ENCODE measurements around the gene C20orf144.
"Not testable (repeated sequence)": the region's sequence is repeated elsewhere in the genome, so short reads cannot be mapped to it uniquely, and the experiment has no call there.

Gene C20orf144

DNA sequence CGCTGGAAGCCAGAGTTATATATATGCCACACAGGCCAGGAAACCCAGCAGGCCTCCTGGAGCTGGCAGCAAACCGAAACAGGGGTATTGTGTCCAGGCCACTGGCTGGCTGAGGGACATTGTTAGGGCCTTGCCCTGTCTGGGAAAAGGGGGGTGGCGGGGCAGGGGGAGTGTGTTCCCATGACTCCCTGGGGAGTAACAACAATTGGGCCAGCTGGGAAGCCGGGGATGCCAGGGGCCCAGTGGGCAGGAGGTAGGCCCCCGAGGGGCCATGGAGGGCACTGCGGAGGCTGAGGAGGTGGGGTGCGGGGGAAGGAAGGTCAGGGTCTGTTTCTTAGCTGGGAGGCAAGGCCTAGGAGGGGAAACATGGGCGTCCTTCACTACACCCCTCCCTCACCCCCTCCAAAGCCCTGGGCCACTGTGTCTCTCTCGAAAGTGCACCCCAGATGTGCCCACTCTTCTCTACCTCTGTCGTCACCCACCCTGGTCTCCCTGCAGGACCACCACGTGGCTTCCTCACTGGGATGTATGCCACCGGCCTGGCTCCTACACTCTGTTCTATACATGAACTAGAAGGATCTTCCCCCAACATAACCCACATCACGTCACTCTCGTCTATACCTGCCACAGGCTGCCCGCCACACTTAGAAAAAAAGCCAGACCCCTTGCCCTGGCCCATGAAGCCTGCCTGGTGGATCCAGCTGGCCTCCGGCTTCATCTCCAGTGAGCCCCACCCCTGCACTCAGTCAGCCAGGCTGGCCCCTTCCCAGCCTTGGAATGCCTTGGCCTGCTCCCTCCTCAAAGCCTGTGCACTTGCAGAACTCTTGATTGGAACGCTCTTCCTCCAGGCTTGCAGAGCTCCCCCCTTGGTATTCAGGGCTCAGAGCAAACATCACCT lies 31.9 kb downstream of the C20orf144 start:
- no peak for DNase-seq (ENCODE audit: low read depth in 2 of 2)

DNA sequence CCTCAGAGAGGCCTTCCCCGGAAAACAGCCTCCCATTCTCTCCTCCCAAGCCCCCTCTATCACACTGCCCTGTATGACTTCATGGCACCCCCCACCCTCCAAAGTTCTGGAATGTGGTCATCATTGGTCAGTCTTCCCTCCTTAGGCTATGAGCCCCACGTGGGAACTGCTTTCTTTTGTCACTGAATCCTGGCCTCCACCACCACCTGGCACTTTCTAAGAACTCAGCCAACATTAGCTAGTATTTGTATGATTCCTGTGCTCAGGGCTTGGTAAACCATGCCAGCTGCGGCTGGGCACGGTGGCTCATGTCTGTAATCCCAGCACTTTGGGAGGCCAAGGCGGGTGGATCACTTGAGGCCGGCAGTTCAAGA lies 32.5 kb downstream of the C20orf144 start:
- DNase-seq (ENCODE audit: low read depth in 2 of 2) = no peak

DNA sequence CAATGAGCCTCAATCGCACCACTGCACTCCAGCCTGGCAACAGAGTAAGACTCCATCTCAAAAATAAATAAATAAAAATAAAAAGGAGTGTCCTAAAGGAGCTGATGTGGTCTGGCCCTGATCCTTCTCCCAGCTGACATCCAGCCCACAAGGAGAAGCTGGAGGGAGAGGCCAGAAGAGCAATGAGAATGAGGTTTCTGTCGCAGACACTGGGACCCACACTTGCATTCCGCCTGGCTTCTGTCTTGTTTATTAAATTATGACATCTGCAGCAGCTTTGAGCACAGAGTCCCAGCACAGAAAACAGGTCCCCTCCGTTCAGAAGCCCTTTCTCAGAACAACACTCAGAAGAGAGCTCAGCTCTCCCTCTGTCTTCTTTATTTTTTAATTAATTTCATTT lies 34.3 kb downstream of the C20orf144 start:
- DNase-seq (ENCODE audit: low read depth in 2 of 2) = no peak

DNA sequence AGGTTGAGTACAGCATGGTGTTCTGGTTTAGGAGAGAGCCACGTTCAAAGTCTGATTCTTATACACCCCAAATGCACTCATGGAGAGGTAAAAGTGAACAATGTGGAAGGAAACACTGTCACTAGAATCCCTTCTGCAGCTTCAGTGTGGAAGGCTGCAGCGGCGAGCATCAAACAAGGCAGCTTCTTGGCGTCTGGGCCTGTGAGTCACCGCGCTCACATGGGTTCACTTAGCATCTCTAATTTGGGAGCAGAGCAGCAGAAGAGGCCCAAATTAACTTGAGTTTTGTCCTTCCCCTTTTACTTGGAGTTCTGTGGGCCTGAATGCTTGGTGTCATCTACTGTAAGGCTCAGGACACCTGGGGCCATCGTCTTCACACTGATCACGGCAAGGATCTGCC lies 35.0 kb downstream of the C20orf144 start:
- no peak for DNase-seq (ENCODE audit: low read depth in 2 of 2)

DNA sequence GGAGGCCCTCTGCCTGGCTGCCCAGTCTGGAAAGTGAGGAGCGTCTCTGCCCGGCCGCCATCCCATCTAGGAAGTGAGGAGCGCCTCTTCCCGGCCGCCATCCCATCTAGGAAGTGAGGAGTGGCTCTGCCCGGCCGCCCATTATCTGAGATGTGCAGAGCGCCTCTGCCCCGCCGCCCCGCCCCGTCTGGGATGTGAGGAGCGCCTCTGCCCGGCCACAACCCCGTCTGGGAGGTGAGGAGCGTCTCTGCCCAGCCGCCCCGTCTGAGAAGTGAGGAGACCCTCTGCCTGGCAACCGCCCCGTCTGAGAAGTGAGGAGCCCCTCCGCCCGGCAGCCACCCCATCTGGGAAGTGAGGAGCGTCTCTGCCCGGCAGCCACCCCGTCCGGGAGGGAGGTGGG lies 36.8 kb downstream of the C20orf144 start:
- DNase-seq (ENCODE audit: low read depth in 2 of 2) = not testable (repeated sequence)

DNA sequence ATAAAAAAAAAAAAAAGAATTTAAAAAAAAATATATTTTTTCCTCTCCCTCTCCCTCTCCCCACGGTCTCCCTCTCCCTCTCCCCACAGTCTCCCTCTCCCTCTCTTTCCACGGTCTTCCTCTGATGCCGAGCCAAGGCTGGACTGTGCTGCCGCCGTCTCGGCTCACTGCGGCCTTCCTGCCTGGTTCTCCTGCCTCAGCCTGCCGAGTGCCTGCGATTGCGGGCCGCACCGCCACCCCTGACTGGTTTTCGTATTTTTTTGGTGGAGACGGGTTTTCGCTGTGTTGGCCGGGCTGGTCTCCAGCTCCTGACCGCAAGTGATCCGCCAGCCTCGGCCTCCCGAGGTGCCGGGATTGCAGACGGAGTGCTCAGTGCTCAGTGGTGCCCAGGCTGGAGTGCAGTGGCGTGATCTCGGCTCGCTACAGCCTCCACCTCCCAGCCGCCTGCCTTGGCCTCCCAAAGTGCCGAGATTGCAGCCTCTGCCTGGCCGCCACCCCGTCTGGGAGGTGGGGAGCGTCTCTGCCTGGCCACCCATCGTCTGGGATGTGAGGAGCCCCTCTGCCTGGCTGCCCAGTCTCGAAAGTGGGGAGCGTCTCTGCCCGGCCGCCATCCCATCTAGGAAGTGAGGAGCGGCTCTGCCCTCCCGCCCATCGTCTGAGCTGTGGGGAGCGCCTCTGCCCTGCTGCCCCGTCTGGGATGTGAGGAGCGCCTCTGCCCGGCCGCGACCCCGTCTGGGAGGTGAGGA lies 38.7 kb downstream of the C20orf144 start:
- DNase-seq (ENCODE audit: low read depth in 2 of 2) = not testable (repeated sequence)

DNA sequence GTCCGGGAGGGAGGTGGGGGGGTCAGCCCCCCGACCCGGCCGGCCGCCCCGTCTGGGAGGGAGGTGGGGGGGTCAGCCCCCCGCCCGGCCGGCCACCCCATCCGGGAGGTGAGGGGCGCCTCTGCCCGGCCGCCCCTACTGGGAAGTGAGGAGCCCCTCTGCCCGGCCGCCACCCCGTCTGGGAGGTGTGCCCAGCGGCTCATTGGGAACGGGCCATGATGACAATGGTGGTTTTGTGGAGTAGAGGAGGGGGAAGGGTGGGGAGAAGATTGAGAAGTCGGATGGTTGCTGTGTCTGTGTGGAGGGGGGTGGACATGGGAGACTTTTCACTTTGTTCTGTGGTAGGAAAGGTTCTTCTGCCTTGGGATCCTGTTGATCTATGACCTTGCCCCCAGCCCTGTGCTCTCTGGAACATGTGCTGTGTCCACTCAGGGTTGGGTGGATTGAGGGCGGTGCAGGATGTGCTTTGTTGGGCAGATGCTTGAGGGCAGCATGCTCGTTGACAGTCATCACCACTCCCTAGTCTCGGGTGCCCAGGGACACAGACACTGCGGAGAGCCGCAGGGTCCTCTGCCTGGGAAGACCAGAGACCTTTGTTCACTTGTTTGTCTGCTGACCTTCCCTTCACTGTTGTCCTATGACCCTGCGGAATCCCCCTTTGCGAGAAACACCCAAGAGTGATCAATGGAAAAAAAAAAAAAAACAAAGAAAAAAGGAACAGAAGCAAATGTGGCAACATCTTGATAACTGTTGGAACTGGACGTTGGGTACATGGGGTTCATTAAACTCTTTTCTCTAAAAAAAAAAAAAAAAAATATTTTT lies 39.7 kb downstream of the C20orf144 start:
- no peak for DNase-seq (ENCODE audit: low read depth in 2 of 2)

DNA sequence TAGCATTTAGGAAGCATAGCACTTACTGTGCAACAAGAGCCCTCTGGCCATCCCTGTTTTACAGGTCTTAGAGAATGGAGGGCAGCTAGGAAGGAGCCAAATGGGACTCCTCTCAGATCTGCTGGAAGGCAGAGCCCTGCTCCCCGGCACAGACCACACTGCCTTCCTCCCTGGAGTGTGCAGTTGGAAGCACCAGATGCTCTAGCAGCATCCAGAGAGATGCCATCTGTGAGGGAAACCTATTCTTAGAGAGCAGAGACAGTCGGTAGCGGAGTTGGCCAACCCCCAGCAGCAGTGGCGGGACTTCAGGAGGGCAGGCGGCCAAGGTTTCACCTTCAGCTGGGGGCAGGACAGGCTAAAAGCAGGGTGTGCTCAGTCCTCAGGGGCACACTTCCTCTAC lies 40.7 kb downstream of the C20orf144 start:
- no peak for DNase-seq (ENCODE audit: low read depth in 2 of 2)

DNA sequence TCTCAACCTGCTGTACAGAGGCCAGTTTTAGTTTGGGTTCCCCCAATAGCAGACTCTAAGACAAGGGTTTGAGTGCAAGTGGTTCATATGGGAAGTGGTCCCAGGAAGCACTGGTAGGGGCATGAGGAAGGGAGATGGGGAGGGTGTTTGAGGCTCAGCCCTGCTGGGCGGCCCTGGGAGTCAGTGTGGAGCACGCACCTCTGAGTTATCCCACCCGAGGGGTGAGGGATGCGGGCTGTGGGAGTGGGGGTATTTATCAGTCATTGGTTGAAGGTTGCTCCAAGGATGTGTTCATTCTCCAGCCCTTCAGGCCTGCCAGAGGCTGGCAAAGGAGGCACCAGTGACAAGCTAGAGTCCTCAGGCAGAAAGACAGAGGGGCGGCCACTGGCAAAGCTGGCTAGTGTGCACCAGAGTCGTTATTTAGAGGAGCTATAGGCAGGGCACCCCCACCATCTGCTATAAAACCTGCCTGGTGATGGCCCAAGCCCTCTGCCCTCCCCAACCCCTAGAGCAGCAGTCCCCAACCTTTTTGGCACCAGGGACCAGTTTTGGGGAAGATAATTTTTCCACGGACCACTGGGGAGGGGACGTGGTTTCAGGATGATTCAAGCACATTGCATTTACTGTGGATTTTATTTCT lies 41.5 kb downstream of the C20orf144 start:
- no peak for DNase-seq (ENCODE audit: low read depth in 2 of 2)

DNA sequence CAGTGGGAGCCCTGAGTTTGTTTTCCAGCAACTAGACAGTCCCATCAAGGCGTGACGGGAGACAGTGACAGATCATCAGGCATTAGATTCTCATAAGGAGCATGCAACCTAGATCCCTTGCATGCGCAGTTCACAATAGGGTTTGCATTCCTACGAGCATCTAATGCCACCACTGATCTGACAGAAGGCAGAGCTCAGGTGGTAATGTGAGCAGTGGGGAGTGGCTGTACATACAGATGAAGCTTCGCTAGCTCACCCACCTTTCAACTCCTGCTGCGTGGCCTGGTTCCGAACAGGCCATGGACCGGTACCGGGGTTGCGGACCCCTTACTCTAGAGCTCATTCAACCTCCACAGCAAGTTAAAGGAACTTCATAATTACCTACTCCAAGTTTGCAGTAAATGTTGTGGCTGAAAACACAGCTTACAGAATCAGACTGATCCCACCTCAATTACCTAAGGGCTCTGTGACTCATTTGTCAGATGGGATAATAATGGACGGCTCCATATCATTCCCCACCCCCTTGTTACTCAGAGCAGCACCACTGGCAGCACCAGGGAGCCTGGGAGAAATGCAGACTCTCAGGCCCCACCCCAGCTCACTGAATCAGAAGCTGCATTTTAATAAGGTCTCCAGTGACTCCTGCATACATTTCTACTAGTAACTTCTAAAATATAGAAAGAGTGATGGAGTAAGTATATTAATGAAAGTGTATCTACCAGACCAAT lies 42.2 kb downstream of the C20orf144 start:
- DNase-seq (ENCODE audit: low read depth in 2 of 2) = no peak

DNA sequence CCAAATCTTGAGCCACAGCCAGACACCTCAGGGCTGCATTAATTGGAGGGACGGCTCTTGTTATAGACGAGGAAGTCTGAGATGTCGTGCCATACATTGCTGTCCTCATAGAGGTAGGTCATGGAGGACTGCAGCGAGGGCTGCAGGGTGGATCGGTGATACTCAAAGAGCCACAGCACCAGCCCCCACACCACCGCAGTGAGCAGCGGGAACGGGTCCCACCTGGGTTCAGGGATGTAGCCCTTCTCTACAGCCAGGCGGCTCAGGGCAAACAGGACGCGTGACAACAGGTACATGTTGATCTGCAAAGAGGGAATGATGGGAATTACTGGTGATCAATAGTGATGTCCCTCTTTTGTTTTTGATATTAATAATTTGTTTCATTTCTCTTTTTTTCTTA lies 45.5 kb downstream of the C20orf144 start:
- no peak for DNase-seq (ENCODE audit: low read depth in 2 of 2)

DNA sequence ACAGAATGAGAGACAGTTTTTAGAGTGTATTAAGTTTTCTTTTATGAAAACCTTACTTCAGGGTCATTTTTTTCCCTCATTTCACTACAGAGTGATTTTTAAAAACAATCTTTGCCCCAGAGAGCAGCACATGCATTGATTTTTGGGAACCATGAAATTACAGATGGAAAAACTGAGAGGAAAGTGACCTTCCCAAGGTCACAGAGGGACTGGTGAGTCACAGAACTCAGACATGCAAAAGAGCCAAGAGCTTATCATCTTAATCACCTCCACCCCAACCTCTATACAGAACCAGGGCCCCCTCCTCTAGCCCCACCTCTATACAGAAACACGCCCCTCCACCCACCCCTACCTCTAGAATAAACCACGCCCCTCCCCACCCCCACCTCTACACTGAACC lies 47.3 kb downstream of the C20orf144 start:
- DNase-seq (ENCODE audit: low read depth in 2 of 2) = no peak

DNA sequence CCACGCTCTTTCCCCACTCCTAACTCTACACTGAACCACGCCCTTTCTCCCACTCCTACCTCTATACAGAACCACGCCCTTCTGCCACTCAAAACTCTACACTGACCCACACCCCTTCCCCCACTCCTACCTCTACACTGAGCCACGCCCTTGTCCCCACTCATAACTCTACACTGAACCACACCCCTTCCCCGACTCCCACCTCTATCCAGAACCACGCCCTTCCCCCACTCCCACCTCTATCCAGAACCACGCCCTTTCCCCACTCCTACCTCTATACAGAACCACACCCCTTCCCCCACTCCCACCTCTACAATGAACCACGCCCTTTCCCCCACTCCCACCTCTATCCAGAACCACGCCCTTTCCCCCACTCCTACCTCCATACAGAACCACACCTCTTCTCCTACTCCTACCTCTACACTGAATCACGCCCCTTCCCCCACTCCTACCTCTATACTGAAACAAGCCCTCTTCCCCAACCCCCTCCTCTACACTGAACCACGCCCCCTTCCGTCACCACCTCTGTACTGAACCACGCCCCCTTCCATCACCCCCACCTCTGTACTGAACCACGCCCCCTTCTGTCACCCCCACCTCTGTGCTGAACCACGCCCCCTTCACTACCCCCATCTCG lies 47.9 kb downstream of the C20orf144 start:
- DNase-seq (ENCODE audit: low read depth in 2 of 2) = no peak

DNA sequence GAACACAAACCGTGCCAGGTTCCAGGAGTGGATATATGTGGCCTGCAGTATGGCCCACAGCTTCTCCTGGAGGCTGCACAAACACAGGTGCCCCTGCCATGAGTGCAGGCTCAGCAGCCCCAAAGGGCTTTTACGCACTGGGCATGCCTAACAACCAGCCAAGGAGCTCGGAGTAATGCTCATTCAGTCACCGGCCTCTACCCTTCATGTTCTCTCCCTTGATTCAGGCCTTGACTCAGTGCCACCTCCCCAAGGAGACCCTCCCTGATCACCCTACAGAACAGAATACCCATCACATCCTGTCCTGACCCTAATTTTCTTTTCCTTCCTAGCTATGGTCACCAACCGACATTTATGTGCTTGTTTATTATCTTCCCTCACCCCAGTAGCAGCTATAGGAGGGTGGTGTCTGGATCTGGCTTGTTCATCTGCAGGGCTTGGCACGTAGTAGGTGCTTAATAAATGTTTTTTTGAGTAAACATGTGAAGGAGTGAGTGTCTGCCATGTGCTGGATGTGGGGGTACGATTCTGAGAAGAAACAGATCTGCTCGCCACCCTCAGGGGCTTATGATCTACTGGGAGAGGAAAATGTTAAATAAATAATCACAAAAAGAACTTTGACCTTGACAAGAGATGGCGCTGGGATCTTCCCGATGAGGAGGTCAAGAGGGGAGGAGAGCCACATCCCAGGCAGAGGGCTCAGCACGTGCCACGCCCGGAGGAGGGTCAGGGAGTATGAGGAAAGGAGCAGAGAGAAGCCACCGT lies 48.7 kb downstream of the C20orf144 start:
- no peak for DNase-seq (ENCODE audit: low read depth in 2 of 2)

DNA sequence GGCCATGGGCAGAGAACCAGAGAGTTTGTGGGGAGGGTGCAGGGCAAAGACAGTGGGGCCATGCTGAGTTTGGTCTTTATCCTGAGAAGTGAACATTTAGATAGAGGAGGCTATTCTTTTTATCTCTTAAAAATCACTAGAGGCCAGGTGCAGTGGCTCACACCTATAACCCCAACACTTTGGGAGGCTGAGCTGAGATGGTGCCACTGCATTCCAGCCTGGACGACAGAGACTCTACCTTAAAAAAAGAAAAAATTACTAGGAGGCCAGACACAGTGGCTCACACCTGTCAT lies 49.3 kb downstream of the C20orf144 start:
- no peak for DNase-seq (ENCODE audit: low read depth in 2 of 2)

Data from activated CD4-positive, alpha-beta T cell treated with anti-CD3 and anti-CD28 coated beads for 24 hours (primary cell).